HepG2 (cell line): Measurements from ENCODE around the gene MYH7. TPM values are rescaled to one million over a fixed set of nuclear protein-coding genes. Genes with fewer than 3 reads are reported as not detected.

Experiments
- ATAC-seq: fragments of 200-7000 bp; cut with Tn5 transposase; 3 replicates; pipeline ENCODE4 v1.9.1; 2020; ENCODE audit warnings: mild to moderate bottlenecking, moderate library complexity
- BruUV-seq: library from RNA; stranded (reverse); fragments of 400-500 nt; replicated peaks from 2 replicates; lab custom pipeline; 2021; lab: Mats Ljungman, UMichigan
- CTCF ChIA-PET: fragments of 300-600 bp; formaldehyde crosslinking; extraction: SDS; loops from one replicate; lab custom pipeline; 2021; ENCODE audit warnings: low total read pairs, inconsistent platforms, low intra/inter-chr PET ratio; lab: Yijun Ruan, JAX
- POLR2A ChIA-PET: fragments of 350-600 bp; sonication (Branson Sonifier 250); formaldehyde crosslinking; loops from one replicate; lab custom pipeline; 2020; ENCODE audit warnings: antibody characterized with exemption, inconsistent platforms; lab: Yijun Ruan, JAX
- DNase-seq: peaks from one replicate; pipeline ENCODE4 v3.0.0-alpha.2; 2015; ENCODE audit warnings: low spot score
- FAIRE-seq: peaks from 3 replicates; lab custom pipeline; 2011; peaks lifted over from hg19 to GRCh38; lab: Jason Lieb, UNC
- H2AFZ ChIP-seq: one replicate; pipeline ENCODE4 v1.6.1; 2011; ENCODE audit warnings: low read length, inconsistent platforms
- H3K27ac ChIP-seq: fragments of 300-600 bp; 3 replicates; pipeline ENCODE4 v1.8.0; 2011; ENCODE audit warnings: mixed run types, mild to moderate bottlenecking, mixed read lengths, low read length, inconsistent platforms; ENCODE audit not compliant: insufficient read depth; ENCODE audit errors: extremely low read length
- H3K27me3 ChIP-seq, 2 experiments: fragments of 200-600 bp in 1 of 2; 2 replicates in 1 of 2; 3 replicates in 1 of 2; pipeline versions ENCODE4 v1.6.0 to v1.8.0; 2011; ENCODE audit warnings: low read length in 2 of 2, mild to moderate bottlenecking in 2 of 2, moderate library complexity in 2 of 2, inconsistent platforms in 1 of 2; ENCODE audit not compliant: insufficient read depth in 2 of 2, control insufficient read depth in 1 of 2
- H3K36me3 ChIP-seq, 2 experiments: fragments of 200-600 bp in 1 of 2; replicated peaks in 1 of 2; 2 replicates in 1 of 2; 3 replicates in 1 of 2; pipeline versions ENCODE4 v1.5.1 to v1.8.0; 2011; ENCODE audit warnings: low read length in 2 of 2, inconsistent platforms in 1 of 2; ENCODE audit not compliant: insufficient read depth in 2 of 2, control insufficient read depth in 1 of 2
- H3K4me1 ChIP-seq: 2 replicates; pipeline ENCODE4 v1.5.1; 2012; ENCODE audit warnings: low read length, inconsistent platforms; ENCODE audit not compliant: insufficient read depth
- H3K4me2 ChIP-seq: 2 replicates; pipeline ENCODE4 v1.6.0; 2011; ENCODE audit warnings: low read depth, low read length, inconsistent platforms
- H3K4me3 ChIP-seq, 3 experiments: fragments of 200-600 bp in 1 of 3; sonication (generic), shearing (Covaris generic) in 1 of 3; replicated peaks in 1 of 3; 2 replicates each; pipeline ENCODE4 v1.5.1; 2011 to 2016; ENCODE audit warnings: low read length in 3 of 3, inconsistent platforms in 2 of 3, low read depth in 2 of 3, mild to moderate bottlenecking in 2 of 3, control low read depth in 1 of 3, mixed read lengths in 1 of 3; ENCODE audit not compliant: insufficient read depth in 1 of 3
- H3K79me2 ChIP-seq: one replicate; pipeline ENCODE4 v1.6.1; 2011; ENCODE audit warnings: low read length, inconsistent platforms; ENCODE audit not compliant: insufficient read depth
- H3K9ac ChIP-seq: 2 replicates; pipeline ENCODE4 v1.6.0; 2011; ENCODE audit warnings: mild to moderate bottlenecking, low read depth, low read length, inconsistent platforms; ENCODE audit not compliant: insufficient read depth
- H3K9me3 ChIP-seq: 2 replicates; pipeline ENCODE4 v1.5.1; 2012; ENCODE audit warnings: mild to moderate bottlenecking, low read length
- H4K20me1 ChIP-seq: 2 replicates; pipeline ENCODE4 v1.6.0; 2011; ENCODE audit warnings: inconsistent platforms, mild to moderate bottlenecking, low read length, moderate library complexity; ENCODE audit not compliant: insufficient read depth
- ARNTL ChIP-seq: sonication (generic); formaldehyde crosslinking; IDR thresholded peaks from 2 replicates; pipeline ENCODE4 v1.4.0; 2020; ENCODE audit warnings: mild to moderate bottlenecking, missing genetic modification reagents
- CC2D1A ChIP-seq: sonication (generic); formaldehyde crosslinking; IDR thresholded peaks from 2 replicates; pipeline ENCODE4 v1.8.1; 2023; ENCODE audit warnings: mild to moderate bottlenecking, missing genetic modification reagents
- CTCF ChIP-seq: sonication (generic); formaldehyde crosslinking; IDR thresholded peaks from 2 replicates; pipeline ENCODE4 v1.5.0; 2020; ENCODE audit warnings: mild to moderate bottlenecking, missing genetic modification reagents, moderate library complexity
- ELF3 ChIP-seq: IDR thresholded peaks from 2 replicates; pipeline ENCODE4 v1.6.1; 2016; ENCODE audit warnings: missing genetic modification reagents, missing compliant biosample characterization
- ETV5 ChIP-seq: IDR thresholded peaks from 2 replicates; pipeline ENCODE4 v1.6.1; 2018; ENCODE audit warnings: missing biosample characterization, missing genetic modification reagents, inconsistent platforms, borderline replicate concordance
- EZH2 ChIP-seq: conservative IDR thresholded peaks from 2 replicates; pipeline ENCODE4 v1.6.1; 2012; ENCODE audit warnings: mild to moderate bottlenecking, low read depth, low read length, moderate library complexity
- GABPB1 ChIP-seq: IDR thresholded peaks from 2 replicates; pipeline ENCODE4 v1.6.1; 2016; ENCODE audit warnings: mild to moderate bottlenecking, missing genetic modification reagents, moderate library complexity, missing compliant biosample characterization
- HCFC1 ChIP-seq: fragments of 150-350 bp; IDR thresholded peaks from 2 replicates; pipeline ENCODE4 v1.6.1; 2014; ENCODE audit warnings: low read depth, low read length
- HES4 ChIP-seq: sonication (generic); formaldehyde crosslinking; IDR thresholded peaks from 2 replicates; pipeline ENCODE4 v1.9.0; 2021; ENCODE audit warnings: mild to moderate bottlenecking, missing genetic modification reagents, borderline replicate concordance
- HINFP ChIP-seq: sonication (generic); formaldehyde crosslinking; IDR thresholded peaks from 2 replicates; pipeline ENCODE4 v1.4.0; 2020; ENCODE audit warnings: low read depth, mild to moderate bottlenecking, missing genetic modification reagents
- HNRNPK ChIP-seq: fragments of 200-400 bp; formaldehyde crosslinking; IDR thresholded peaks from 2 replicates; pipeline ENCODE4 v1.6.1; 2018; ENCODE audit warnings: low read length, low read depth, moderate library complexity, mild to moderate bottlenecking; ENCODE audit not compliant: poor library complexity, severe bottlenecking
- SMAD3 ChIP-seq: sonication (generic); formaldehyde crosslinking; IDR thresholded peaks from 2 replicates; pipeline ENCODE4 v1.4.0; 2020; ENCODE audit warnings: missing genetic modification reagents
- STAG1 ChIP-seq: sonication (generic); formaldehyde crosslinking; IDR thresholded peaks from 2 replicates; pipeline ENCODE4 v1.4.0; 2020; ENCODE audit warnings: missing genetic modification reagents
- TBX2 ChIP-seq: sonication (generic); formaldehyde crosslinking; IDR thresholded peaks from 2 replicates; pipeline ENCODE4 v1.5.0; 2020; ENCODE audit warnings: missing genetic modification reagents, mild to moderate bottlenecking, borderline replicate concordance
- TEAD3 ChIP-seq: optimal IDR thresholded peaks from 2 replicates; pipeline ENCODE3; 2016; ENCODE audit warnings: borderline replicate concordance
- YEATS4 ChIP-seq: sonication (generic); formaldehyde crosslinking; IDR thresholded peaks from 2 replicates; pipeline ENCODE4 v1.4.0; 2020; ENCODE audit warnings: missing genetic modification reagents, borderline replicate concordance
- ZNF12 ChIP-seq: sonication (generic); formaldehyde crosslinking; IDR thresholded peaks from 2 replicates; pipeline ENCODE4 v1.5.0; 2020; ENCODE audit warnings: missing genetic modification reagents
- ZNF160 ChIP-seq: sonication (generic); formaldehyde crosslinking; IDR thresholded peaks from 2 replicates; pipeline ENCODE4 v1.8.0; 2022; ENCODE audit warnings: mild to moderate bottlenecking, inconsistent platforms, missing genetic modification reagents
- ZNF33B ChIP-seq: sonication (generic); formaldehyde crosslinking; IDR thresholded peaks from 2 replicates; pipeline ENCODE4 v1.5.1; 2020; ENCODE audit warnings: mild to moderate bottlenecking, missing genetic modification reagents
- ZNF354B ChIP-seq: sonication (generic); formaldehyde crosslinking; IDR thresholded peaks from 2 replicates; pipeline ENCODE4 v1.8.0; 2022; ENCODE audit warnings: mild to moderate bottlenecking, missing genetic modification reagents
- ZNF441 ChIP-seq: sonication (generic); formaldehyde crosslinking; IDR thresholded peaks from 2 replicates; pipeline ENCODE4 v1.7.0; 2021; ENCODE audit warnings: missing genetic modification reagents, borderline replicate concordance
- ZNF674 ChIP-seq: sonication (generic); formaldehyde crosslinking; IDR thresholded peaks from 2 replicates; pipeline ENCODE4 v1.5.0; 2020; ENCODE audit warnings: low read depth, mild to moderate bottlenecking, missing genetic modification reagents
- ZNF768 ChIP-seq: sonication (generic); formaldehyde crosslinking; IDR thresholded peaks from 2 replicates; pipeline ENCODE4 v1.4.0; 2020; ENCODE audit warnings: missing genetic modification reagents
- ZSCAN25 ChIP-seq: sonication (generic); formaldehyde crosslinking; IDR thresholded peaks from 2 replicates; pipeline ENCODE4 v1.8.0; 2022; ENCODE audit warnings: mild to moderate bottlenecking, missing genetic modification reagents
- WGBS: methylation state at CpG from one replicate; pipeline ENCODE4 v1.1.6; 2017; ENCODE audit warnings: low lambda C conversion rate; 5-methylcytosine and 5-hydroxymethylcytosine counted together
- in situ Hi-C: cut with HindIII; loops from 2 replicates; pipeline ENCODE4 v1.10.0; 2017; ENCODE audit warnings: low pct_unique_long_range_greater_than_20kb; ENCODE audit not compliant: extremely low pct_ligation_motif_present
- intact Hi-C: fragments of 100-400 bp; cut with micrococcal nuclease; formaldehyde crosslinking; loops from one replicate; pipeline ENCODE4 v1.10.0; 2022; ENCODE audit not compliant: unreplicated experiment
- polyA plus RNA-seq, 8 experiments: library from polyadenylated mRNA; depleted of rRNA in 3 of 8; stranded (reverse) in 7 of 8; unstranded in 1 of 8; fragments of >200 nt; fragmentation: Illumina TruSeq in 4 of 8; extraction: Trizol in 4 of 8; gene quantifications; 2 replicates each; pipeline versions ENCODE4 v1.2.1 to v1.2.3, GENCODE V29; 2011 to 2016; ENCODE audit warnings: low read depth in 4 of 8, missing spikeins in 1 of 8, mixed read lengths in 1 of 8; ENCODE audit not compliant: insufficient read depth in 1 of 8
- total RNA-seq, 5 experiments: library from RNA; depleted of rRNA; stranded (reverse); fragments of >200 nt; fragmentation: Illumina TruSeq; extraction: Trizol; gene quantifications; 2 replicates each; pipeline ENCODE4 v1.2.3, GENCODE V29; 2016; ENCODE audit warnings: low read depth in 1 of 5

The MYH7 gene
- total and polyA plus RNA-seq, 2 of the 13 experiments (the other 11 are each of a cell fraction or from before 2014, with no cell fraction given): 0.04 TPM; not detected in 1

- H3K79me2 ChIP-seq: no peaks in the 10 kb centered on the region
- peak; percentile 59 for ATAC-seq
- POLR2A ChIA-PET: interaction anchor here (2.0 kb wide), 1 partner anchor 64 kb away, joined by 7 read pairs; the partner anchor contains the start of gene PABPN1
- no peaks in the 10 kb centered on the region for H3K4me1 ChIP-seq
- peak overlapping the region; percentile 30; the same call in 1 of the 2 replicates for H3K4me2 ChIP-seq
- H3K9ac ChIP-seq: no peak overlapping the region
- BruUV-seq: no TSS peak
- intact Hi-C loops (no loop called here), in situ Hi-C loops (no loop called here)
- H3K9me3 ChIP-seq: no peaks in the 10 kb centered on the region
- WGBS: 4% methylated on average over 18 of the region's 18 CpGs
- no peak overlapping the region for H3K27ac ChIP-seq
- DNase-seq: peak; percentile 29
- CTCF ChIA-PET: no interaction called here
- H2AFZ ChIP-seq: no peak overlapping the region
- H3K27me3 ChIP-seq: peaks cover 27 to 92% of the 10 kb centered on the region in 2 experiments
- peak overlapping the region in 1 of 3 experiments; percentile 35; a peak in 1 of 6 replicates for H3K4me3 ChIP-seq
- no peaks in the 10 kb centered on the region for H4K20me1 ChIP-seq
- FAIRE-seq: no peak
- H3K36me3 ChIP-seq: no peaks in the 10 kb centered on the region
- peak; percentile 55 for TF ChIP-seq STAG1
- TF ChIP-seq HES4: 0 out of 2 replicates have a peak, but pooled peaks have one; percentile 21
- peak; percentile 50 for TF ChIP-seq CTCF (CRISPR knock-in tag)
- no peak for TF ChIP-seq CC2D1A (CRISPR knock-in tag)
- TF ChIP-seq ZNF441 (CRISPR knock-in tag): no peak
- TF ChIP-seq HNRNPK: no peak
- TF ChIP-seq HCFC1: 0 out of 2 replicates have a peak, but pooled peaks have one; percentile 13
- TF ChIP-seq ARNTL (CRISPR knock-in tag): no peak
- peak; percentile 48; the same call in 1 of the 2 replicates for TF ChIP-seq ZSCAN25 (CRISPR knock-in tag)
- no peak for TF ChIP-seq ZNF354B (CRISPR knock-in tag)
- TF ChIP-seq ETV5 (CRISPR knock-in tag): peak; percentile 22; the same call in 1 of the 2 replicates
- TF ChIP-seq SMAD3 (CRISPR knock-in tag): no peak
- no peak for TF ChIP-seq YEATS4
- TF ChIP-seq EZH2: 0 out of 2 replicates have a peak, but pooled peaks have one; percentile 88
- peak; percentile 67 for TF ChIP-seq ELF3 (CRISPR knock-in tag)
- 0 out of 2 replicates have a peak, but pooled peaks have one; percentile 3 for TF ChIP-seq TBX2
- TF ChIP-seq GABPB1 (CRISPR knock-in tag): peak; percentile 51; the same call in 1 of the 2 replicates
- peak; percentile 20; the same call in 1 of the 2 replicates for TF ChIP-seq ZNF768 (CRISPR knock-in tag)
- no peak for TF ChIP-seq ZNF160 (CRISPR knock-in tag)
- no peak for TF ChIP-seq ZNF12 (CRISPR knock-in tag)
- TF ChIP-seq TEAD3 (CRISPR knock-in tag): peak; percentile 47
- TF ChIP-seq ZNF33B: no peak
- TF ChIP-seq ZNF674 (CRISPR knock-in tag): no peak
- TF ChIP-seq HINFP (CRISPR knock-in tag): 0 out of 2 replicates have a peak, but pooled peaks have one; percentile 29
Observed at GRCh38 chr14:23385642-23386265, 49.7 kb downstream of the MYH7 start.
